ENCODE measurements around the gene TRIM37. TPM values are rescaled to one million over a fixed set of nuclear protein-coding genes. Genes with fewer than 3 reads are reported as not detected.
A peak's percentile ranks its signal among the peaks of the same experiment; 100 is the strongest.

TRIM37 gene
- total and polyA plus RNA-seq, 8 donors = 3.9 to 11.6 (median 6.4) TPM

GRCh38 chr17:58970609-58971450, 135.8 kb downstream of the TRIM37 start:
- intact Hi-C loops (cut with DNase I) = no loop called here
- Histone ChIP-seq H3K27ac (no peak overlapping the region), H3K4me3 (no peak overlapping the region), H3K36me3 (no peaks in the 10 kb centered on the region), H3K27me3 (no peaks in the 10 kb centered on the region), H3K9me3 (no peaks in the 10 kb centered on the region), H3K4me1 (no peaks in the 10 kb centered on the region)
- no peak for ATAC-seq
- no peak for TF ChIP-seq CTCF (IDR thresholded peaks at IDR 0.05)
- 65 to 67% methylated on average over 7 of the region's 7 CpGs for WGBS, 2 donors
- no peak for DNase-seq
- no peak for FAIRE-seq

- no peak for FAIRE-seq
- no peak for ATAC-seq
- intact Hi-C loops (cut with DNase I) = no loop called here
- H3K9me3 ChIP-seq = no peaks in the 10 kb centered on the region
- TF ChIP-seq CTCF (IDR thresholded peaks at IDR 0.05) = no peak
- H3K27ac ChIP-seq = peak overlapping the region in 1 of 4 donors; percentile 12
- H3K27me3 ChIP-seq = no peaks in the 10 kb centered on the region
- 94% methylated on average over 4 of the region's 4 CpGs for WGBS, 2 donors
- DNase-seq = no peak
- no peaks in the 10 kb centered on the region for H3K36me3 ChIP-seq
- no peak overlapping the region for H3K4me3 ChIP-seq
- no peaks in the 10 kb centered on the region for H3K4me1 ChIP-seq
Observed at GRCh38 chr17:58969612-58970011, 137.1 kb downstream of the TRIM37 start.

- no peak for FAIRE-seq
- WGBS, 2 donors = 35 to 44% methylated on average over 1 of the region's 1 CpG
- Histone ChIP-seq H3K9me3 (no peaks in the 10 kb centered on the region), H3K27me3 (no peaks in the 10 kb centered on the region), H3K4me1 (no peaks in the 10 kb centered on the region), H3K27ac (no peak overlapping the region), H3K4me3 (no peak overlapping the region), H3K36me3 (no peaks in the 10 kb centered on the region)
- TF ChIP-seq CTCF (IDR thresholded peaks at IDR 0.05) = no peak
- DNase-seq = no peak
- peak in 3 of 4 donors; percentile 18 to 84 (median 79) for ATAC-seq
- intact Hi-C loops (cut with DNase I) = no loop called here
Observed at GRCh38 chr17:58969156-58969555, 137.5 kb downstream of the TRIM37 start.

GRCh38 chr17:58968426-58969061, 138.1 kb downstream of the TRIM37 start:
- 86 to 87% methylated on average over 4 of the region's 4 CpGs for WGBS, 2 donors
- Histone ChIP-seq H3K36me3 (no peaks in the 10 kb centered on the region), H3K9me3 (no peaks in the 10 kb centered on the region)

More at GRCh38 chr17:58968426-58969061, 138.1 kb downstream of the TRIM37 start:
- no peaks in the 10 kb centered on the region for H3K4me1 ChIP-seq
- DNase-seq (no peak), FAIRE-seq (no peak), ATAC-seq (peak in 1 of 4 donors; percentile 13)
- no peak overlapping the region for H3K27ac ChIP-seq
- TF ChIP-seq CTCF (IDR thresholded peaks at IDR 0.05) = no peak
- intact Hi-C loops (cut with DNase I) = no loop called here
- no peak overlapping the region for H3K4me3 ChIP-seq
- H3K27me3 ChIP-seq = no peaks in the 10 kb centered on the region
